Subcutaneous adipose tissue (tissue), 4 donors: ENCODE measurements around the gene VSX1. TPM values are rescaled to one million over a fixed set of nuclear protein-coding genes. Genes with fewer than 3 reads are reported as not detected.

Experiments used
- total RNA-seq, 4 donors: library from RNA; depleted of rRNA; stranded (reverse); fragments of >200 nt; gene quantifications; one replicate each; pipeline ENCODE4 v1.1.0, GENCODE V29; 2016
- TF ChIP-seq, protein P1 (sequence below): fragments of 450-650 bp; IDR thresholded peaks from one replicate; pipeline ENCODE4 v1.5.1; 2016; ENCODE audit warnings: low read depth, mild to moderate bottlenecking, control low read depth, antibody characterized with exemption, moderate library complexity

Gene VSX1
- total RNA-seq, 4 donors from 2014 or later: not detected

DNA sequence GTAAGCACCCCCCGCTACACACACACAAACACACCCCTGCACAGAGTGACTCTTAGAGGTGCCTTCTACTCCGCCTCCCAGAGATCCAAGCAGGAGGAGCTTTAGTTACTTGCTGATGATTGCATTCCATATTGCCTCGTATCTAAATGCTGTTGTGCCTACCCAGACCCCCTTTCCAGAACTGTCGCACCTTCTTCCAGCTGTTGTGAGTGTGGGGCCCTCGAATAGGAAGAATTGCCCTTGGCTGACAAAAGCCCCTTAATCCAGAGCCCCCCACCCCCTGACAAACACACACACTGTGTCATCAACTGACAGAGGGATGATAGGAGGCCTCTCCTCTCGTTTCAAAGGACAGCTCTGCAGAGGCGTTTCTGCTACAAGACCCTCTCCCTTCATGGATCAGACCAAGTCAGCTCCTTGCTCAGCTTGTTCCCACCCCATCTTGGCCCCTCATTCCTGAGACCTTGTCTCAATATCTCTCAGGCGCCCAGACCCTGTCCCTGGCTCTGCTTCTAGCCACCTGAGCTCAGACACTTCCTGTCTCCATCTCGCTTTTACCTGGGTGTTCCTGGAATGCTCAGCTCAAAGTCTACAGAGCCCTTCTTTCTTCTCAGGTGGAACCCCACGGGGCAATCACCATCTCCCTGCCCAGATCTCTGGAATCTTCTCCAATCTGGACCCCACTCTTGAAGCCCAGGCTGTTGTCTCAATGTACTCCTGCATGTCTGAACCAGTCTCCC lies 4.0 kb upstream of the VSX1 start:
- TF ChIP-seq, protein P1, sequence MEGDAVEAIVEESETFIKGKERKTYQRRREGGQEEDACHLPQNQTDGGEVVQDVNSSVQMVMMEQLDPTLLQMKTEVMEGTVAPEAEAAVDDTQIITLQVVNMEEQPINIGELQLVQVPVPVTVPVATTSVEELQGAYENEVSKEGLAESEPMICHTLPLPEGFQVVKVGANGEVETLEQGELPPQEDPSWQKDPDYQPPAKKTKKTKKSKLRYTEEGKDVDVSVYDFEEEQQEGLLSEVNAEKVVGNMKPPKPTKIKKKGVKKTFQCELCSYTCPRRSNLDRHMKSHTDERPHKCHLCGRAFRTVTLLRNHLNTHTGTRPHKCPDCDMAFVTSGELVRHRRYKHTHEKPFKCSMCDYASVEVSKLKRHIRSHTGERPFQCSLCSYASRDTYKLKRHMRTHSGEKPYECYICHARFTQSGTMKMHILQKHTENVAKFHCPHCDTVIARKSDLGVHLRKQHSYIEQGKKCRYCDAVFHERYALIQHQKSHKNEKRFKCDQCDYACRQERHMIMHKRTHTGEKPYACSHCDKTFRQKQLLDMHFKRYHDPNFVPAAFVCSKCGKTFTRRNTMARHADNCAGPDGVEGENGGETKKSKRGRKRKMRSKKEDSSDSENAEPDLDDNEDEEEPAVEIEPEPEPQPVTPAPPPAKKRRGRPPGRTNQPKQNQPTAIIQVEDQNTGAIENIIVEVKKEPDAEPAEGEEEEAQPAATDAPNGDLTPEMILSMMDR: no peak

DNA sequence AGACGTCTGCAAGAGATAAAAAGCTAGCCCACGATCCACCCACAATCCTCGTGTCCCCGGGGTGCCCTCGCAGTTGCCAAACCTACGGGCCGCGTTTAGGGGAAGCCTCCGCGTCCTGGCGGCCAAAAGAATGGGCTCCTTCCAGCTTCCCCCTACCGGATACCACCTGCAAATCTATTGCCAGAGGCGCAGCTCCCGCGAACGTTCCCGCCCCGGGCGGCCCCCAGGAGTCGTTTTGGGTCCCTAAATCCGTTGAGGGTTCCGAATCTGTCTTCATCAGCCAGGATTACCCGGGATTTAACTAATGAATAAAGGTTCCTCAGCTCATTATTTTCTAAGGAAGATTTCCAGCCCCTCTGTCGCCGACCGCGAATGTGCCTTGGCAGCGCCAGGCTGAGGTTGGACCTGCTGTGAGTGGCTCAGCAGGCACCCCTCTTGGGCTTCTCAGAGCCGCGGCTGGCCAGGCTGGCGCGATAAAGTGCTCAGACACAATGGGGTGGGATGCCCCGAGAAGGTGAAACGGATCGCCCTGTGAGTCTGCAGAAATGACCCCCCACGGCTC lies 2.8 kb upstream of the VSX1 start:
- TF ChIP-seq, protein P1: no peak

DNA sequence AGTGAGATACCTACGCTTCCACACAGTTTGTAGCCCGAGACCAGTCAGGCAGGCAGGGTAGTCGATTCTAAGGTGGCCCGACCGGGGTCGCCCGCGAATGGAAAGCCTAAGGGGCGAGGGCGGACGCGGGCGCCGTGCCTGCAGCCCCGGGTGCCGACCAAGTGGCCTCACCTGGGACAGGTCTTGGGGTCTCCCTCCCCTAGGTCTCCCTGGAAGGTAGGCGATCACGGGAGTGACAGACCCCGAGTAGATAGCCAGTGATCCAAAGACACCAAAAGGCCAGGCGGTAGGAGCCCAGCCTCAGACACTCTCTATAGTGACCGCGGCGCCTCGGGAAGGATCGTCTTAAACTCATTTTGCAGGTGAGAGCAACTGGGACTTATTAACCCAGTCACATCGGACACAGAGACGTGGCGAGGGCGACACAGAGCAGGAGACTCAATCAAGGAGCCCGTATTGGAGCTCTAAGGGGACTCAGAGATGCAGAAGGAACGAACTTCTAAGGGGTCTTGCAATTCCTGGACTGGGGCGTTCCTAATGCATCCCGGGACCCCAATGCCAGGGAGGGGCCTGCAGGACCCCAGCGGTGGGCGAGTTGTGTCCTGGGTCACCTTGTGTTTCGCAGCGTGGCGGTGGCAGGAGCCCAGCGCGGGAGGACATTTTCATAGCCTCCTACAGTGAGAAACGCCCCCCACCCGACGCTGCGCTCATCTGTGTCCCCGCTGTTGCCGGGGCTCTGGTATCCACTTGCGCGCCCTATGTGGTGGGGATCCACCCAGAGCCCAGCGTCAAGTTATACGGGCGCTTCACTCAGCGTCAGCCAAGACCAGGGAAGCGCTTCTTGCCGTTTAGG lies 2.1 kb upstream of the VSX1 start:
- TF ChIP-seq, protein P1: no peak

DNA sequence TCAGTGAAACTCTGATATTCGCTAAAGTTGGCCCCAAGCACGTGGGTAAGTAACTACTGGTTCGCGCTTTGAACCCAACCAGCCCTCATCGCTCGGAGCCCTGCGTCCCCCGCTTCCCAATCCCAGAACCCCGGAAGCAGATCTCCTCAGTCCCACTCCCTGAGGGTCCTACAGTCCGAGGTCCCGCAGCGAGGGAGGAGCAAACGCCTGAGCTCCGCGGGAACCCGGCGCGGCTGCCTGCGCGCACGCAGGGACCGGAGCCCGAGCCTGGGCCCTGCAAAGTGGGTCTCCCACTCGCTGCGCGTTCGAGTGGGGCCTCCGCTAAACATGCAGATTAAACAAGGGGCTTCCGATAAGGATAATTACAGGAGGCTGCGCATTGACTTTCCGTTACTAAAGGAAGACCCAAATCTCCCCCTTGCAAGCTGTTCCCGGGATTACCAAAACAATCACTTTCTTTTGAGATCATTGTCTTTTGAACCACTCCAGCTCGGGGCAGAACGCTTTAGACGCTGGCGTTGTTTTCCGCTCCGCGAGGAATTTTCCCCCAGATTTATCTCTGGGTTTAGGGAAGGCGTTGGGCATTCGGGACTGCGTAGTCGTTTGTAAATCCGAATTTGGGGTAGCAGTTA lies 1.3 kb upstream of the VSX1 start:
- TF ChIP-seq, protein P1: no peak

DNA sequence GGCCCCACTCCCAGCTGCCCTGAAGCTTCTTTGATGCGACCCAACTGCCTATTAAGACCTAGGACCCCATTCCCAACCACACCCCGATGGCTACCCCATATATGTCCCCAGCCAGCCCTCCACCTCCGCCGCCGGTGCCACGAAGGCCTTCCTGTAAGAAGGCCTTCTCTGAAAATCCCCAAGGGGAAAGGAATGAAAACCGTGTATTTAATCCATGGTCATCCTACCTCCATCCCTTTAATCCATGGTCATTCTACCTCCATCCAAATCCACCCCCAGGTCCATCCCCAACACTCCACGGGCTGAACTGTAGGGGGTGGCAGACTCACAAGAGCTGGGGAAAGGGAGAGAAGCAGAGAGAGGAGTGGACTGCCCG lies 545 bp upstream of the VSX1 start:
- TF ChIP-seq, protein P1: no peak

DNA sequence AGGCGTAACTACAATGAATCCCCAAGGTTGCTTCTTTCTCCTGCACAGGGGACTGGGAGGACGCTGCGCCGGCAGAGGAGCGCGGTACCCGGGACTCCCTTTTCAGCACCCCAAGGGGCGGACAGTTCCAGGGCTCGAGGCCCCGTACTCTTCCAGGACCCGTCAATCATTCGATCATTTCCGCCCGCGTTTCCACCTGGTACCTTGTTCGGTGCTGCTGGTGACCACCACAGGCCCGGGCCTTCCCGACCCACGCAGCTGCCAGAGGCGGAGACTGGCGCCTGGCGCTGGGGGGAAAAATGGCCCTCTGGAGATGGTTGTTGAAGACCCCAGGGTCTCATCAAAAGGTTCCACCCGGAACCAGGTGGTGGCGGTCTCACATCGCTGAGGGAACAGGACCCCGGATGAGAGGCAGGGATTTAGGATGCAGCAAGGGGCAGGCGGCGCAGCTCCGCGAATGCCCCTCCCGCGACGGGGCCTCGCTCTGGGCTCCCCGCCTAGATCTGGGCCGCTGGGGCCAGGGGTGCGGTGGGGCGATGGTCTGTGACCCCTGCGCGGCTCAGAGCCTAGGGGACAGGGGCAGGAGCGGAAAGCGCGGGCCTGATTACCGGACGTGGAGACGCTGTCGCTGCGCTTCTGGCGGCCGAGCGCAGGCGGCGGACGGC lies 744 bp downstream of the VSX1 start:
- TF ChIP-seq, protein P1: no peak
